NB4 (cell line): Measurements from ENCODE around the gene LRIF1.
A peak's percentile ranks its signal among the peaks of the same experiment; 100 is the strongest.

ENCODE experiments used
- DNase-seq: peaks from one replicate; pipeline ENCODE4 v3.0.0; 2010; ENCODE audit warnings: low read depth
- H3K4me3 ChIP-seq: one replicate; pipeline ENCODE4 v1.5.1; 2011; ENCODE audit warnings: mild to moderate bottlenecking, low read depth, low read length, moderate library complexity
- MYC ChIP-seq: IDR thresholded peaks from 2 replicates; pipeline ENCODE4 v1.6.1; 2011; ENCODE audit warnings: low read depth, low read length
- POLR2A ChIP-seq: IDR thresholded peaks from 2 replicates; pipeline ENCODE4 v1.6.1; 2011; ENCODE audit warnings: mild to moderate bottlenecking; ENCODE audit not compliant: insufficient read length; ENCODE audit errors: extremely low read depth
- TF ChIP-seq, protein P1 (sequence below): IDR thresholded peaks from one replicate; pipeline ENCODE4 v1.5.1; 2012; ENCODE audit warnings: low read depth, low read length
- TF ChIP-seq, protein P2 (sequence below): IDR thresholded peaks from 2 replicates; pipeline ENCODE4 v1.6.1; 2011; ENCODE audit warnings: low read depth, low read length

LRIF1 gene

DNA sequence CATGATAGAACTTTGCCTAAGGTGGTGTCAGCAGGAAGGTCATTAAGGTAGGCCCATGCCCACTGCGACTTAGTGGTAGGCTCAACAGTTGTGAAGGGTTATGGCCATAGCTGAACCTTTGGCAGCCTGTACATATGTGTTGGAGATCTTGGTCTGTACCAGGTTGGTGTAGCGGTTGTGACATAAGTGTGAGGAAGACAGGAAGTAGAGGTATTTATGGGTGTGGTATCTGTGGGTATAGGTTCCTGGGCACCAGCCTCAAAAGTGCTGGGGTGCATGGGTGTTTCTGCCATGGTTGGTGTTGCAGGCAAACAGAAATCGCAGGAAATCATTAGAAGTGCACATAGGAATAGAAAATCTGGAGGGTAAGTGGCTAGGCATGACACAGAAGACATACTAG lies 18.6 kb upstream of the LRIF1 start:
- H3K4me3 ChIP-seq, result no peak overlapping the region
- DNase-seq, result no peak
- TF ChIP-seq MYC, result no peak
- TF ChIP-seq, protein P1, sequence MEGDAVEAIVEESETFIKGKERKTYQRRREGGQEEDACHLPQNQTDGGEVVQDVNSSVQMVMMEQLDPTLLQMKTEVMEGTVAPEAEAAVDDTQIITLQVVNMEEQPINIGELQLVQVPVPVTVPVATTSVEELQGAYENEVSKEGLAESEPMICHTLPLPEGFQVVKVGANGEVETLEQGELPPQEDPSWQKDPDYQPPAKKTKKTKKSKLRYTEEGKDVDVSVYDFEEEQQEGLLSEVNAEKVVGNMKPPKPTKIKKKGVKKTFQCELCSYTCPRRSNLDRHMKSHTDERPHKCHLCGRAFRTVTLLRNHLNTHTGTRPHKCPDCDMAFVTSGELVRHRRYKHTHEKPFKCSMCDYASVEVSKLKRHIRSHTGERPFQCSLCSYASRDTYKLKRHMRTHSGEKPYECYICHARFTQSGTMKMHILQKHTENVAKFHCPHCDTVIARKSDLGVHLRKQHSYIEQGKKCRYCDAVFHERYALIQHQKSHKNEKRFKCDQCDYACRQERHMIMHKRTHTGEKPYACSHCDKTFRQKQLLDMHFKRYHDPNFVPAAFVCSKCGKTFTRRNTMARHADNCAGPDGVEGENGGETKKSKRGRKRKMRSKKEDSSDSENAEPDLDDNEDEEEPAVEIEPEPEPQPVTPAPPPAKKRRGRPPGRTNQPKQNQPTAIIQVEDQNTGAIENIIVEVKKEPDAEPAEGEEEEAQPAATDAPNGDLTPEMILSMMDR, result no peak
- TF ChIP-seq, protein P2, sequence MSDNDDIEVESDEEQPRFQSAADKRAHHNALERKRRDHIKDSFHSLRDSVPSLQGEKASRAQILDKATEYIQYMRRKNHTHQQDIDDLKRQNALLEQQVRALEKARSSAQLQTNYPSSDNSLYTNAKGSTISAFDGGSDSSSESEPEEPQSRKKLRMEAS, result no peak

DNA sequence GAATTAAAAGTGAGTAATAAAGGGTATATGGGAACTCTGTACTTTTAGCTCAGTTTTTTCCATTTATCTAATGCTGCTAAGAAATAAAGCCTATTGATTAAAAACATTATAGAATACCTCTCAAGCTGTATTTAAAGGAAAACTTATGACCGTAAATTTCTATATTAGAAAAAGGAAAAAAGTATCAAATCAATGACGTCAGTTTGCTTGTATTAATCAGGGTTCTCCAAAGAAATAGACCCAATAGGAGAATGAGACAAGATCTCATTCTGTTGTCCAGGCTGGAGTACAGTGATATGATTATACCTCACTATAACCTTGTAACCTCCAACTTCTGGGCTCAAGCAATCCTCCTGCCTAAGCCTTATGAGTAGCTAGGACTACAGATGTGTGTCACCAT lies 15.4 kb upstream of the LRIF1 start:
- H3K4me3 ChIP-seq, result no peak overlapping the region
- DNase-seq, result no peak
- TF ChIP-seq, protein P2, result no peak
- TF ChIP-seq POLR2A, result no peak
- TF ChIP-seq MYC, result no peak
- TF ChIP-seq, protein P1, result no peak

DNA sequence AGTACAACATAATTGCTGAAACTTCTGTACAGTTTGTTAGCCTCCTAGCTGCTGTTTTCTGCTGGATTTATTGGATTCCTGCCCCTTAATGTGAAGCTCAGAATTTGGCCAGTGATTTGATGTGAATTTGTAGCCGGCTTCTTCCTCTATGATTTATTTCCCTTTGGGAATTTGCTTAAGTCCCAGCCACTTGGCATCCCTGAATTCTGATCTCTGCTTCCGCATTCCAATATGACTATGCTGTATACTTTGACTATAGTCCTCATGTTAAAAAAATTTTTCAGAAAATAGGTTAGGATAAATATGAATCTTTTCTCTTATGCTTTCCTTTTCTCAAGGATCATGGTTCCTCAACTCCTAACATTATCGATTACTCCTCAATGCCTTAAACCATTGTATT lies 12.4 kb upstream of the LRIF1 start:
- no peak for DNase-seq
- no peak overlapping the region for H3K4me3 ChIP-seq
- TF ChIP-seq, protein P1, result no peak
- no peak for TF ChIP-seq POLR2A
- TF ChIP-seq, protein P2, result no peak
- TF ChIP-seq MYC, result no peak

DNA sequence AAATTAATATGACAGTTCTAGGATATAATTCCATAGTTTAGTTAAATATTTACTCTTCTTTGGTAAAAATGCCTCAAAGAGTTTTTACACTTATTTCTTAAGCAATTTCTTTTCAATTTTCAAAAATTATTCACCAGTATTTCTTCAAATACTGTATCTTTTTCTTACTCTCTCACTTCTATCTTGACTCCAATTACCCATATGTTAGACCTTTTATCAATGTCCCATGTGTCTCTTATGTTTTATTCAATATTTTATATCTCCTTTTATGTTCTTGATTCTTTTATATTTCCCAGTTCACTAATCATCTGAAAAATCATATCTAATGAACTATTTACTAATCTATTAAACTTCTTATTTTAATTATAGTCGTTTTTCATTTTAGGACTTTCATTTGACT lies 11.5 kb upstream of the LRIF1 start:
- DNase-seq, result no peak
- H3K4me3 ChIP-seq, result no peak overlapping the region
- TF ChIP-seq, protein P1, result no peak
- TF ChIP-seq POLR2A, result no peak
- TF ChIP-seq, protein P2, result no peak
- no peak for TF ChIP-seq MYC

DNA sequence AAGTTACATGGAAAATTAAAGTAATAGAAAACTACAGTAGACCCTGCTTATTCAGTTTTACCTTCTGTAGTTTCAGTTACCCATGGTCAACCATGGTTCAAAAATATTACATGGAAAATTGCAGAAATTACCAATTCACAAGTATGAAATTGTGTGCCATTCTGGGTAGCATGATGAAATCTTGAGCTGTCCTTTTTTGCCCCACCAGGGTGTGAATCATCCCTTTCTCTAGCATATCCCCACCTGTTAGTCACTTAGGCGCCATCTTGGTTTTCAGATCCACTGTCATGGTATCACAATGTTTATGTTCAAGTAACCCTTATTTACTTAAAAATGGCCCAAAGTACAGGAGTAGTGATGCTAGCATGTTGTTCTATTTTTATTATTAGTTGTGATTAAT lies 3.5 kb upstream of the LRIF1 start:
- no peak overlapping the region for H3K4me3 ChIP-seq
- DNase-seq, result no peak
- TF ChIP-seq, protein P2, result no peak
- TF ChIP-seq MYC (no peak), POLR2A (no peak)
- TF ChIP-seq, protein P1, result no peak

DNA sequence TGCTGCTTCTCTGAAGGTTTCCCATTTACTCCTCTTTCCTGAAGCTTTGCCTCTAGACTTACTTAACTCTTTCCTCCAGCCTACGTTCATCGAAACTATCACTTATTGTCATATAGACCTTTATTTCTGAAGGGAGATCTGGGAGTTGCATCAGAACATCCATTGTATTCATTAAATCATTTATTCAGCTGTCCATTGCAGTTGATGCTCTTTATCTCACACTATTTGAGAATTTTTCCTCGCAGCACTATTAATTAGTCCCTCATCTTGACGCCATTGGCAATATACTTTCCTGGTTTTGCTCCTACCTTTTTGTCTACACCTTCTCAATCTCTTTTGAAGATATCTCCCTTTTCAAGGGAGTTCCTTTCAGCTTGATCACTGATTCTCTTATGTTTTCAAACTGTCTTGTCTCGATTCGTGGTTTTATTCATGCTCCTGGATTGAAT lies 757 bp upstream of the LRIF1 start:
- DNase-seq, result no peak
- TF ChIP-seq, protein P1, result no peak
- TF ChIP-seq, protein P2, result no peak
- no peak for TF ChIP-seq POLR2A
- TF ChIP-seq MYC, result no peak
- H3K4me3 ChIP-seq, result peak overlapping the region; percentile 88
